ENCODE results near the gene CCDC92. TPM values are rescaled to one million over a fixed set of nuclear protein-coding genes. Genes with fewer than 3 reads are reported as not detected.

The CCDC92 gene
- total and polyA plus RNA-seq, 2 of the 8 experiments (the other 6 are each of a cell fraction or from before 2014, with no cell fraction given), result 0.43 to 0.51 TPM

GRCh38 chr12:123989753-123990152, 17.1 kb upstream of the CCDC92 start:
- H2BK15ac ChIP-seq (ENCODE audit: low read length), result no peak overlapping the region
- H3K56ac ChIP-seq (replicated peaks; ENCODE audit: insufficient read length, low read depth, low read length), result no peak overlapping the region
- H3K4me2 ChIP-seq (ENCODE audit: insufficient read depth in 1 of 2, low read depth in 2 of 2, low read length in 2 of 2), result no peak overlapping the region
- H3K27ac ChIP-seq (ENCODE audit: low read depth, low read length), result no peak overlapping the region
- no peak overlapping the region for H2BK20ac ChIP-seq (ENCODE audit: low read length)
- peaks cover 4 to 10% of the 10 kb centered on the region in 2 experiments for H4K20me1 ChIP-seq (replicated peaks in 1 of 2; ENCODE audit: control insufficient read depth in 1 of 2, insufficient read depth in 2 of 2, low read length in 2 of 2)
- no peaks in the 10 kb centered on the region for H3K79me1 ChIP-seq (ENCODE audit: low read depth, low read length)
- ChIA-PET CTCF (ENCODE audit: partially characterized antibody) (interaction anchor here (0.6 kb wide), 1 partner anchor 1095 kb away, joined by 4 read pairs; no protein-coding TSS in a partner anchor), POLR2A (ENCODE audit: partially characterized antibody) (no interaction called here)
- no peak overlapping the region for H3K14ac ChIP-seq (ENCODE audit: insufficient read length)
- TF ChIP-seq PHF8 (conservative IDR thresholded peaks at IDR 0.05; ENCODE audit: low read depth, low read length), result no peak
- no peak overlapping the region for H4K91ac ChIP-seq (replicated peaks; ENCODE audit: insufficient read length, low read length)
- no peaks in the 10 kb centered on the region for H3K79me2 ChIP-seq (ENCODE audit: control insufficient read depth in 1 of 2, insufficient read depth in 2 of 2, low read length in 2 of 2)
- H3K23ac ChIP-seq (ENCODE audit: insufficient read length), result no peak overlapping the region
- H3K4me3 ChIP-seq (ENCODE audit: extremely low read depth in 1 of 4, insufficient read depth in 2 of 4, low read depth in 3 of 4, low read length in 4 of 4), result no peak overlapping the region
- H3K4ac ChIP-seq (replicated peaks; ENCODE audit: insufficient read length, low read depth, low read length), result no peak overlapping the region
- H2BK120ac ChIP-seq (replicated peaks; ENCODE audit: low read depth, low read length), result no peak overlapping the region
- peaks cover 0 to 3% (median 0%) of the 10 kb centered on the region in 4 experiments; a peak in 2 of 8 replicates for H3K36me3 ChIP-seq (ENCODE audit: control insufficient read depth in 2 of 4, insufficient read depth in 4 of 4, low read length in 3 of 4)
- no peak overlapping the region for H2BK5ac ChIP-seq (ENCODE audit: low read depth, low read length)
- no peak for FAIRE-seq
- H2AK5ac ChIP-seq (ENCODE audit: low read depth, low read length), result no peak overlapping the region
- no peaks in the 10 kb centered on the region for H3K23me2 ChIP-seq (ENCODE audit: low read depth, low read length)
- no peak overlapping the region for H3K9ac ChIP-seq (replicated peaks in 1 of 4; ENCODE audit: extremely low read depth in 1 of 4, low read depth in 3 of 4, low read length in 3 of 4)
- H3K18ac ChIP-seq (ENCODE audit: extremely low read depth, low read length), result no peak overlapping the region
- H3K27me3 ChIP-seq (replicated peaks in 1 of 4; ENCODE audit: control insufficient read depth in 3 of 4, extremely low read depth in 1 of 4, insufficient read depth in 3 of 4, low read length in 3 of 4), result no peaks in the 10 kb centered on the region
- no peaks in the 10 kb centered on the region for H3K9me3 ChIP-seq (ENCODE audit: insufficient read depth in 2 of 2, low read depth in 1 of 2, low read length in 1 of 2)
- no peak overlapping the region for H4K8ac ChIP-seq (ENCODE audit: extremely low read depth, insufficient read depth, low read length)
- H2AFZ ChIP-seq (ENCODE audit: low read length), result no peak overlapping the region
- WGBS, 2 experiments (ENCODE audit: extremely low coverage in 1 of 2, insufficient coverage in 1 of 2, insufficient read length in 1 of 2, insufficient replicate concordance in 2 of 2, low coverage in 1 of 2, low lambda C conversion rate in 2 of 2, missing lambda C conversion rate in 1 of 2), result 80% methylated on average over 1 of the region's 1 CpG; no CpG with 5 or more reads in 1 of the 2 experiments
- H3K4me1 ChIP-seq (replicated peaks in 1 of 4; ENCODE audit: control insufficient read depth in 3 of 4, insufficient read depth in 4 of 4, low read length in 3 of 4), result no peaks in the 10 kb centered on the region
- no peak for DNase-seq (ENCODE audit: low read depth in 1 of 2, low spot score in 2 of 2)
- no peak overlapping the region for H2BK12ac ChIP-seq (ENCODE audit: low read depth, low read length)
- no peak overlapping the region for H4K5ac ChIP-seq (ENCODE audit: insufficient read length, low read depth, low read length)
